H9 (cell line): Measurements from ENCODE around the gene INTS6. TPM values are rescaled to one million over a fixed set of nuclear protein-coding genes. Genes with fewer than 3 reads are reported as not detected.

Experiments
- DNase-seq: peaks from one replicate; pipeline ENCODE4 v3.0.0-alpha.2; 2017
- H2AFZ ChIP-seq: one replicate; pipeline ENCODE4 v1.6.1; 2013; ENCODE audit warnings: mild to moderate bottlenecking, low read length, control low read depth, moderate library complexity
- H2AK5ac ChIP-seq: 2 replicates; pipeline ENCODE4 v1.6.1; 2013; ENCODE audit warnings: low read length, control low read depth, mixed read lengths; ENCODE audit not compliant: insufficient read length
- H2BK120ac ChIP-seq: one replicate; pipeline ENCODE4 v1.6.1; 2013; ENCODE audit warnings: low read depth, mild to moderate bottlenecking, low read length, control low read depth, inconsistent platforms; ENCODE audit not compliant: poor library complexity, severe bottlenecking
- H2BK12ac ChIP-seq: 2 replicates; pipeline ENCODE4 v1.6.1; 2013; ENCODE audit warnings: low read length, control low read depth, mixed read lengths, low read depth; ENCODE audit not compliant: insufficient read length
- H2BK15ac ChIP-seq: 2 replicates; pipeline ENCODE4 v1.6.1; 2013; ENCODE audit warnings: low read depth, low read length, control low read depth
- H2BK20ac ChIP-seq: one replicate; pipeline ENCODE4 v1.6.1; 2013; ENCODE audit warnings: low read depth, mild to moderate bottlenecking, low read length, control low read depth, inconsistent platforms; ENCODE audit not compliant: poor library complexity, severe bottlenecking
- H2BK5ac ChIP-seq: 2 replicates; pipeline ENCODE4 v1.6.1; 2013; ENCODE audit warnings: low read length, control low read depth, mixed read lengths; ENCODE audit not compliant: insufficient read length
- H3K14ac ChIP-seq: 2 replicates; pipeline ENCODE4 v1.6.1; 2013; ENCODE audit warnings: low read length, control low read depth; ENCODE audit not compliant: insufficient read depth
- H3K18ac ChIP-seq: 2 replicates; pipeline ENCODE4 v1.6.1; 2013; ENCODE audit warnings: low read depth, mild to moderate bottlenecking, mixed read lengths, low read length, control low read depth; ENCODE audit not compliant: insufficient read length
- H3K23ac ChIP-seq: 2 replicates; pipeline ENCODE4 v1.6.1; 2013; ENCODE audit warnings: low read length, control low read depth, mixed read lengths, low read depth; ENCODE audit not compliant: insufficient read length
- H3K23me2 ChIP-seq: 2 replicates; pipeline ENCODE4 v1.6.1; 2013; ENCODE audit warnings: low read depth, mild to moderate bottlenecking, mixed read lengths, low read length, control low read depth; ENCODE audit not compliant: insufficient read length, poor library complexity, severe bottlenecking
- H3K27ac ChIP-seq: 2 replicates; pipeline ENCODE4 v1.5.1; 2013; ENCODE audit warnings: low read length, control low read depth, mixed read lengths, low read depth; ENCODE audit not compliant: insufficient read length
- H3K27me3 ChIP-seq: 2 replicates; pipeline ENCODE4 v1.6.1; 2013; ENCODE audit warnings: low read length, control low read depth, inconsistent platforms; ENCODE audit not compliant: insufficient read depth
- H3K4ac ChIP-seq: 2 replicates; pipeline ENCODE4 v1.6.1; 2013; ENCODE audit warnings: low read depth, mild to moderate bottlenecking, control low read depth, inconsistent platforms, low read length, moderate library complexity
- H3K4me1 ChIP-seq: 2 replicates; pipeline ENCODE4 v1.6.1; 2013; ENCODE audit warnings: low read length, control low read depth, inconsistent platforms; ENCODE audit not compliant: insufficient read depth
- H3K4me2 ChIP-seq: 2 replicates; pipeline ENCODE4 v1.6.1; 2013; ENCODE audit warnings: low read length, control low read depth, mixed read lengths; ENCODE audit not compliant: insufficient read length, insufficient read depth
- H3K56ac ChIP-seq: 2 replicates; pipeline ENCODE4 v1.6.1; 2013; ENCODE audit warnings: low read depth, mild to moderate bottlenecking, mixed read lengths, low read length, control low read depth; ENCODE audit not compliant: insufficient read length
- H3K79me1 ChIP-seq: 2 replicates; pipeline ENCODE4 v1.6.1; 2013; ENCODE audit warnings: low read depth, mild to moderate bottlenecking, moderate library complexity, low read length, control low read depth, inconsistent platforms; ENCODE audit not compliant: insufficient read depth, poor library complexity, severe bottlenecking
- H3K79me2 ChIP-seq: 2 replicates; pipeline ENCODE4 v1.6.1; 2013; ENCODE audit warnings: low read length, control low read depth, inconsistent platforms; ENCODE audit not compliant: insufficient read depth
- H3K9ac ChIP-seq: 2 replicates; pipeline ENCODE4 v1.6.1; 2013; ENCODE audit warnings: low read length, control low read depth, mixed read lengths; ENCODE audit not compliant: insufficient read length; ENCODE audit errors: extremely low read depth
- H3K9me3 ChIP-seq: one replicate; pipeline ENCODE4 v1.6.1; 2013; ENCODE audit warnings: low read depth, low read length, inconsistent platforms; ENCODE audit not compliant: control insufficient read depth
- H3T11ph ChIP-seq: one replicate; pipeline ENCODE4 v1.6.1; 2013; ENCODE audit warnings: mild to moderate bottlenecking, low read length, control low read depth, inconsistent platforms
- H4K20me1 ChIP-seq: one replicate; pipeline ENCODE4 v1.6.1; 2013; ENCODE audit not compliant: control insufficient read depth, insufficient read length, insufficient read depth
- H4K5ac ChIP-seq: 2 replicates; pipeline ENCODE4 v1.6.1; 2013; ENCODE audit warnings: low read depth, mild to moderate bottlenecking, mixed read lengths, low read length, control low read depth; ENCODE audit not compliant: insufficient read length
- H4K8ac ChIP-seq: replicated peaks from 2 replicates; pipeline ENCODE4 v1.6.1; 2013; ENCODE audit warnings: low read length, control low read depth, mixed read lengths, low read depth; ENCODE audit not compliant: insufficient read length
- H4K91ac ChIP-seq: 2 replicates; pipeline ENCODE4 v1.6.1; 2013; ENCODE audit warnings: low read depth, mild to moderate bottlenecking, moderate library complexity, mixed read lengths, low read length, control low read depth; ENCODE audit not compliant: insufficient read length
- H3K27ac Mint-ChIP-seq, 3 experiments: 2 replicates in 2 of 3; 3 replicates in 1 of 3; pipeline ENCODE4 v1.8.0; 2020 to 2021; ENCODE audit warnings: mixed read lengths in 3 of 3, mild to moderate bottlenecking in 1 of 3, moderate library complexity in 1 of 3
- H3K27me3 Mint-ChIP-seq: 2 replicates; pipeline ENCODE4 v1.8.0; 2021; ENCODE audit warnings: low read depth, mild to moderate bottlenecking, moderate library complexity, mixed read lengths
- H3K36me3 Mint-ChIP-seq, 3 experiments: 2 replicates in 2 of 3; 3 replicates in 1 of 3; pipeline ENCODE4 v1.8.0; 2020 to 2021; ENCODE audit warnings: low read depth in 3 of 3, mixed read lengths in 3 of 3; ENCODE audit not compliant: insufficient read depth in 1 of 3
- H3K4me1 Mint-ChIP-seq, 2 experiments: 2 replicates each; pipeline ENCODE4 v1.8.0; 2020; ENCODE audit warnings: mixed read lengths in 2 of 2
- H3K4me3 Mint-ChIP-seq, 2 experiments: 2 replicates in 1 of 2; 3 replicates in 1 of 2; pipeline ENCODE4 v1.8.0; 2020 to 2021; ENCODE audit warnings: mild to moderate bottlenecking in 2 of 2, mixed read lengths in 2 of 2, moderate library complexity in 1 of 2
- H3K9me3 Mint-ChIP-seq, 2 experiments: 2 replicates in 1 of 2; 3 replicates in 1 of 2; pipeline ENCODE4 v1.8.0; 2020; ENCODE audit warnings: mild to moderate bottlenecking in 2 of 2, mixed read lengths in 2 of 2, moderate library complexity in 1 of 2
- total RNA-seq: library from RNA; stranded (reverse); gene quantifications from 2 replicates; pipeline ENCODE4 v1.2.1, GENCODE V29; 2021
- TF ChIP-seq, protein P1 (sequence below): fragments of 200-600 bp; sonication (generic); conservative IDR thresholded peaks from 3 replicates; pipeline ENCODE4 v1.8.0; 2021; ENCODE audit warnings: antibody characterized with exemption, mild to moderate bottlenecking

INTS6 gene
- total RNA-seq, 1 experiment from 2014 or later, result 61.2 TPM

DNA sequence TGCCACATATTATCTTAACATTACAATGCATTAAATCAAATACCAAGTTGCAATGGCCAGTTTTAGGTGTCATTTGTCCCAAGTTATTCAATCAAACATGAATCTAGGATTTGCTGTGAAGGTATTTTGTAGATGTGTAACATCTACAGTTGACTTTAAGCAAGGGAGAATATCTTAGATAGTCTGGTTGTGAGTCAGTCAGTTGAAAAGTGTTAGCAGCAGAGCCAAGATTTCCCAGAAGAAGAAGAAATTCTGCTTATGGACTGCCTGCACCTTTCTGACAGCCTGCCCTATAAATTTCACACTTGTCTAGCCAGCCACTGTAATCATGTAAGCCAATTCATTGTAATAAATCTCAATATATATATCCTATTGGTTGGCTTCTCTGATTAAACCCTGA is 41.3 kb upstream of the INTS6 start:
- H2AK5ac ChIP-seq, result no peak overlapping the region
- H3T11ph ChIP-seq, result no peak overlapping the region
- no peak overlapping the region for H3K27ac Mint-ChIP-seq
- H3K36me3 Mint-ChIP-seq, result no peaks in the 10 kb centered on the region
- H2BK15ac ChIP-seq, result no peak overlapping the region
- no peak for DNase-seq
- no peak overlapping the region for H3K18ac ChIP-seq
- H3K9me3 ChIP-seq, result no peaks in the 10 kb centered on the region
- no peaks in the 10 kb centered on the region; the same call in 1 of the 2 replicates for H3K27me3 ChIP-seq
- no peaks in the 10 kb centered on the region for H3K4me1 Mint-ChIP-seq
- H3K27ac ChIP-seq, result no peak overlapping the region
- no peaks in the 10 kb centered on the region for H3K23me2 ChIP-seq
- no peaks in the 10 kb centered on the region for H3K9me3 Mint-ChIP-seq
- H4K20me1 ChIP-seq, result no peaks in the 10 kb centered on the region
- no peaks in the 10 kb centered on the region for H3K79me2 ChIP-seq
- H3K4me1 ChIP-seq, result no peaks in the 10 kb centered on the region
- H3K14ac ChIP-seq, result no peak overlapping the region
- H3K23ac ChIP-seq, result no peak overlapping the region
- no peak overlapping the region for H3K56ac ChIP-seq
- TF ChIP-seq, protein P1, sequence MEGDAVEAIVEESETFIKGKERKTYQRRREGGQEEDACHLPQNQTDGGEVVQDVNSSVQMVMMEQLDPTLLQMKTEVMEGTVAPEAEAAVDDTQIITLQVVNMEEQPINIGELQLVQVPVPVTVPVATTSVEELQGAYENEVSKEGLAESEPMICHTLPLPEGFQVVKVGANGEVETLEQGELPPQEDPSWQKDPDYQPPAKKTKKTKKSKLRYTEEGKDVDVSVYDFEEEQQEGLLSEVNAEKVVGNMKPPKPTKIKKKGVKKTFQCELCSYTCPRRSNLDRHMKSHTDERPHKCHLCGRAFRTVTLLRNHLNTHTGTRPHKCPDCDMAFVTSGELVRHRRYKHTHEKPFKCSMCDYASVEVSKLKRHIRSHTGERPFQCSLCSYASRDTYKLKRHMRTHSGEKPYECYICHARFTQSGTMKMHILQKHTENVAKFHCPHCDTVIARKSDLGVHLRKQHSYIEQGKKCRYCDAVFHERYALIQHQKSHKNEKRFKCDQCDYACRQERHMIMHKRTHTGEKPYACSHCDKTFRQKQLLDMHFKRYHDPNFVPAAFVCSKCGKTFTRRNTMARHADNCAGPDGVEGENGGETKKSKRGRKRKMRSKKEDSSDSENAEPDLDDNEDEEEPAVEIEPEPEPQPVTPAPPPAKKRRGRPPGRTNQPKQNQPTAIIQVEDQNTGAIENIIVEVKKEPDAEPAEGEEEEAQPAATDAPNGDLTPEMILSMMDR, result no peak
- H3K4me3 Mint-ChIP-seq, result no peak overlapping the region
- no peak overlapping the region for H3K9ac ChIP-seq
- H4K8ac ChIP-seq, result no peak overlapping the region
- no peak overlapping the region for H2AFZ ChIP-seq
- H2BK5ac ChIP-seq, result no peak overlapping the region
- H3K4ac ChIP-seq, result no peak overlapping the region
- H2BK12ac ChIP-seq, result no peak overlapping the region
- no peak overlapping the region for H4K5ac ChIP-seq
- no peaks in the 10 kb centered on the region; the same call in none of the 2 replicates for H3K27me3 Mint-ChIP-seq
- H4K91ac ChIP-seq, result no peak overlapping the region
- no peaks in the 10 kb centered on the region for H3K79me1 ChIP-seq
- H2BK20ac ChIP-seq, result no peak overlapping the region
- no peak overlapping the region for H2BK120ac ChIP-seq
- no peak overlapping the region for H3K4me2 ChIP-seq
